OCI-LY7 (cell line): ENCODE measurements around the gene DTX4. TPM values are rescaled to one million over a fixed set of nuclear protein-coding genes. Genes with fewer than 3 reads are reported as not detected.
A peak's percentile ranks its signal among the peaks of the same experiment; 100 is the strongest.

Experiments
- BruUV-seq: library from RNA; stranded (reverse); fragments of 400-500 nt; replicated peaks from 2 replicates; lab custom pipeline; 2021; lab: Mats Ljungman, UMichigan
- CTCF ChIA-PET: fragments of 300-600 bp; sonication (Branson Sonifier 250); formaldehyde crosslinking; loops from one replicate; lab custom pipeline; 2022; ENCODE audit warnings: antibody characterized with exemption; ENCODE audit not compliant: unreplicated experiment; lab: Charles Lee
- POLR2A ChIA-PET: fragments of 300-600 bp; sonication (Branson Sonifier 250); formaldehyde crosslinking; loops from one replicate; lab custom pipeline; 2022; ENCODE audit warnings: antibody characterized with exemption; lab: Charles Lee
- DNase-seq: peaks from one replicate; pipeline ENCODE4 v3.0.0-alpha.2; 2015; ENCODE audit warnings: low spot score
- H2AFZ ChIP-seq: fragments of 200-600 bp; sonication (generic), shearing (Covaris generic); 2 replicates; pipeline ENCODE4 v1.6.1; 2014; ENCODE audit warnings: mild to moderate bottlenecking, antibody characterized with exemption, low read length, moderate library complexity
- H3K27ac ChIP-seq: fragments of 200-600 bp; sonication (generic); 2 replicates; pipeline ENCODE4 v1.5.1; 2014; ENCODE audit warnings: mixed run types, low read depth, mild to moderate bottlenecking, moderate library complexity, low read length, inconsistent platforms; ENCODE audit not compliant: poor library complexity, severe bottlenecking
- H3K36me3 ChIP-seq: fragments of 200-600 bp; sonication (generic); 2 replicates; pipeline ENCODE4 v1.6.1; 2014; ENCODE audit warnings: mild to moderate bottlenecking, antibody characterized with exemption, low read length, moderate library complexity, mixed read lengths; ENCODE audit not compliant: insufficient read depth
- H3K4me1 ChIP-seq: fragments of 200-600 bp; sonication (generic); 2 replicates; pipeline ENCODE4 v1.5.1; 2014; ENCODE audit warnings: mild to moderate bottlenecking, low read length; ENCODE audit not compliant: insufficient read depth, poor library complexity, severe bottlenecking
- H3K4me2 ChIP-seq: fragments of 200-600 bp; sonication (generic); 2 replicates; pipeline ENCODE4 v1.6.1; 2014; ENCODE audit warnings: mild to moderate bottlenecking, low read length
- H3K4me3 ChIP-seq: fragments of 200-600 bp; sonication (generic); 2 replicates; pipeline ENCODE4 v1.5.1; 2014; ENCODE audit warnings: mild to moderate bottlenecking, low read depth, low read length; ENCODE audit not compliant: poor library complexity, severe bottlenecking
- H3K79me2 ChIP-seq: fragments of 200-600 bp; sonication (generic); 2 replicates; pipeline ENCODE4 v1.6.1; 2016; ENCODE audit warnings: low read depth, mild to moderate bottlenecking, low read length, moderate library complexity, mixed read lengths; ENCODE audit not compliant: insufficient read depth
- H3K9me2 ChIP-seq: fragments of 200-600 bp; sonication (generic); 2 replicates; pipeline ENCODE4 v1.6.1; 2016; ENCODE audit warnings: mild to moderate bottlenecking, low read length, mixed read lengths; ENCODE audit not compliant: insufficient read depth
- H3K9me3 ChIP-seq: fragments of 200-600 bp; sonication (generic); 2 replicates; pipeline ENCODE4 v1.6.1; 2014; ENCODE audit warnings: mild to moderate bottlenecking, mixed run types, low read length, mixed read lengths
- H4K20me1 ChIP-seq: fragments of 200-600 bp; sonication (generic); 2 replicates; pipeline ENCODE4 v1.6.1; 2014; ENCODE audit warnings: mild to moderate bottlenecking, antibody characterized with exemption, low read length, moderate library complexity, mixed read lengths; ENCODE audit not compliant: insufficient read depth
- CTCF ChIP-seq: fragments of 200-600 bp; sonication (generic); conservative IDR thresholded peaks from 2 replicates; pipeline ENCODE4 v1.5.1; 2014; ENCODE audit warnings: mild to moderate bottlenecking, antibody characterized with exemption, low read length, moderate library complexity, mixed read lengths
- EZH2phosphoT487 ChIP-seq: fragments of 200-600 bp; sonication (generic); IDR thresholded peaks from 2 replicates; pipeline ENCODE4 v1.6.1; 2018; ENCODE audit warnings: low read depth, borderline replicate concordance, mild to moderate bottlenecking, mixed run types, antibody characterized with exemption, low read length, moderate library complexity, mixed read lengths
- intact Hi-C: fragments of 100-400 bp; cut with micrococcal nuclease; formaldehyde crosslinking; loops from one replicate; pipeline ENCODE4 v1.10.0; 2022; ENCODE audit not compliant: unreplicated experiment
- total RNA-seq, 2 experiments: library from RNA; depleted of rRNA in 1 of 2; stranded (reverse); fragments of >200 nt in 1 of 2; shearing (Covaris generic) in 1 of 2; gene quantifications; 2 replicates each; pipeline ENCODE4 v1.2.3, GENCODE V29; 2014 to 2022

Gene DTX4
- total RNA-seq, 2 experiments from 2014 or later = 1.4 to 9.9 TPM

- H3K79me2 ChIP-seq = no peaks in the 10 kb centered on the region
- H3K9me3 ChIP-seq = no peaks in the 10 kb centered on the region
- H3K4me1 ChIP-seq = peaks cover 1% of the 10 kb centered on the region
- no peak overlapping the region for H2AFZ ChIP-seq
- DNase-seq = peak; percentile 20
- no peaks in the 10 kb centered on the region for H4K20me1 ChIP-seq
- ChIA-PET CTCF (interaction anchor here (0.9 to 1.2 kb wide), 2 partner anchors 11 to 30 kb away, joined by 3 read pairs; partner anchors contain the start of genes DTX4 and MPEG1), POLR2A (no interaction called here)
- H3K4me2 ChIP-seq = no peak overlapping the region
- BruUV-seq = no TSS peak
- no peak for TF ChIP-seq EZH2phosphoT487
- TF ChIP-seq CTCF = peak; percentile 69
- no peak overlapping the region for H3K27ac ChIP-seq
- no peaks in the 10 kb centered on the region for H3K9me2 ChIP-seq
- intact Hi-C loops = no loop called here
- H3K36me3 ChIP-seq = no peaks in the 10 kb centered on the region
- H3K4me3 ChIP-seq = no peak overlapping the region
These were observed 29.4 kb downstream of the DTX4 start for GRCh38 chr11:59201353-59201752.

GRCh38 chr11:59204746-59205145, 32.8 kb downstream of the DTX4 start:
- CTCF ChIA-PET = no interaction called here
- no peak overlapping the region for H3K4me2 ChIP-seq

More at GRCh38 chr11:59204746-59205145, 32.8 kb downstream of the DTX4 start:
- Histone ChIP-seq H3K9me2 (no peaks in the 10 kb centered on the region), H3K36me3 (no peaks in the 10 kb centered on the region), H3K9me3 (no peaks in the 10 kb centered on the region), H3K79me2 (no peaks in the 10 kb centered on the region), H4K20me1 (no peaks in the 10 kb centered on the region), H3K27ac (no peak overlapping the region), H3K4me3 (no peak overlapping the region), H3K4me1 (peaks cover 4% of the 10 kb centered on the region), H2AFZ (no peak overlapping the region)
- no TSS peak for BruUV-seq
- TF ChIP-seq EZH2phosphoT487 (no peak), CTCF (no peak)
- intact Hi-C loops = no loop called here
- DNase-seq = no peak
- POLR2A ChIA-PET = no interaction called here
